AG04450 (cell line): ENCODE data around the gene LCE3C. TPM values are rescaled to one million over a fixed set of nuclear protein-coding genes. Genes with fewer than 3 reads are reported as not detected.

Source experiments
- CTCF ChIA-PET: fragments of 300-600, 350-600 bp; formaldehyde crosslinking; extraction: SDS; loops from one replicate; lab custom pipeline; 2022; ENCODE audit warnings: antibody characterized with exemption, inconsistent platforms; lab: Charles Lee
- POLR2A ChIA-PET: fragments of 350-600 bp; formaldehyde crosslinking; extraction: SDS; loops from one replicate; lab custom pipeline; 2021; ENCODE audit warnings: antibody characterized with exemption, inconsistent platforms; lab: Yijun Ruan, JAX
- DNase-seq: peaks from one replicate; pipeline ENCODE4 v3.0.0-alpha.2; 2011; ENCODE audit warnings: low read depth, low spot score
- H3K27ac ChIP-seq: one replicate; pipeline ENCODE4 v1.5.1; 2012; ENCODE audit warnings: low read depth, low read length, control low read depth
- H3K27me3 ChIP-seq: one replicate; pipeline ENCODE4 v1.6.0; 2012; ENCODE audit warnings: low read length; ENCODE audit not compliant: control insufficient read depth, insufficient read depth
- H3K4me3 ChIP-seq: 2 replicates; pipeline ENCODE4 v1.5.1; 2011; ENCODE audit warnings: mild to moderate bottlenecking, low read depth, low read length, control low read depth
- H3K9me3 ChIP-seq: 2 replicates; pipeline ENCODE4 v1.5.1; 2012; ENCODE audit warnings: low read length; ENCODE audit not compliant: control insufficient read depth, insufficient read depth
- CTCF ChIP-seq: IDR thresholded peaks from 2 replicates; pipeline ENCODE4 v1.5.1; 2011; ENCODE audit warnings: low read depth, low read length, control low read depth, inconsistent platforms
- polyA plus RNA-seq: library from polyadenylated mRNA; depleted of rRNA; stranded (reverse); fragments of >200 nt; gene quantifications from 2 replicates; pipeline ENCODE4 v1.2.3, GENCODE V29; 2011

Gene LCE3C
- polyA plus RNA-seq, 1 experiment = not detected

DNA sequence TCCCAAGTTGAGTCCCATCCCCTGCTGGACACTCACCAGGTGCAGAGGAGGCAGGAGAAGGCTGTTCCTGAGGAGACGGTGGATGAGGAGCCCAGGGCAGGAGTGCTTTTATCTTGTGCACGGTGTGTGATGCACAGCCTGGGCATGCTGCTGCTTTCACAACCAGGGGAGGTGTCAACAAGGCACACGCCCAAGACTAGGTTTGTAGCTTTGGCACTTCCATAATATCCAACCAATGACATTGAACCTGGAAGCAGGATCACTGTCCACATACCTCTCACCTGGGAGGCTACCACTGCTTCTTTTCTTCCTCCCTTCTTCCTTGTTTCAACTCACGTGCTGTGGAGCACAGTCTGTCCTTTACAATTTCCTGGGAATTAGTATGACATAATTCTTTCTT lies 19.6 kb upstream of the LCE3C start, which contains the start of gene LCE3D:
Gene LCE3D, minus strand, starts transcription at position 84 of the 400 bp plus-strand sequence. CDS start 580 bp downstream, outside the sequence.
- Histone ChIP-seq H3K9me3 (peaks cover 26% of the 10 kb centered on the region), H3K27me3 (no peaks in the 10 kb centered on the region), H3K27ac (no peak within 1 kb of the TSS), H3K4me3 (no peak within 1 kb of the TSS)
- DNase-seq = no peak
- TF ChIP-seq CTCF = no peak
- CTCF ChIA-PET = no interaction called here
- POLR2A ChIA-PET = no interaction called here

- H3K27ac ChIP-seq = no peak overlapping the region
- H3K27me3 ChIP-seq = no peaks in the 10 kb centered on the region
- H3K4me3 ChIP-seq = no peak overlapping the region
- H3K9me3 ChIP-seq = peaks cover 26% of the 10 kb centered on the region
- DNase-seq = no peak
- ChIA-PET CTCF (no interaction called here), POLR2A (no interaction called here)
- TF ChIP-seq CTCF = no peak
These were observed 17.4 kb upstream of the LCE3C start for GRCh38 chr1:152582647-152583046.

GRCh38 chr1:152585586-152585985 lies 14.4 kb upstream of the LCE3C start:
- DNase-seq = no peak
- Histone ChIP-seq H3K4me3 (no peak overlapping the region), H3K27ac (no peak overlapping the region), H3K27me3 (no peaks in the 10 kb centered on the region), H3K9me3 (peaks cover 11% of the 10 kb centered on the region)
- TF ChIP-seq CTCF = no peak
- CTCF ChIA-PET = no interaction called here
- POLR2A ChIA-PET = no interaction called here

DNA sequence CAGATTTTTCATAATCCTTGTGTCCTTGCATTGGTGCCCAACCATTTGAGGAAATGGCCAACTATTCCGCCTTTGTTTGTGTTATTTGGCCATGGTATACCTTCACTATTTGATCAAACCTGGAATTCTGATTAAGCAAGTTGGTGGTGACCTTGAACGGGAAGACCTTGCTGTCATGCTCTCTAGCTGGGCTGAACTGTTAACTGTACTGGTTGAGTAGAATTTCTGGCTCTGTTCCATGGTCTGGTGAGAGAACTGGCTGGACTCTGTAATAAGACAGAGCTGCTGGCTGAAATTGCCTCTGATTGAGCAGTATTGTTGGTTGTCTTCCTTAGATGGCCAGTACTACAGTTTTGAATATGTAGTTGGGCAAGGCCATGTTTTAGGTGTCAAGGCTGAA lies 3.0 kb upstream of the LCE3C start:
- no peak for DNase-seq

DNA sequence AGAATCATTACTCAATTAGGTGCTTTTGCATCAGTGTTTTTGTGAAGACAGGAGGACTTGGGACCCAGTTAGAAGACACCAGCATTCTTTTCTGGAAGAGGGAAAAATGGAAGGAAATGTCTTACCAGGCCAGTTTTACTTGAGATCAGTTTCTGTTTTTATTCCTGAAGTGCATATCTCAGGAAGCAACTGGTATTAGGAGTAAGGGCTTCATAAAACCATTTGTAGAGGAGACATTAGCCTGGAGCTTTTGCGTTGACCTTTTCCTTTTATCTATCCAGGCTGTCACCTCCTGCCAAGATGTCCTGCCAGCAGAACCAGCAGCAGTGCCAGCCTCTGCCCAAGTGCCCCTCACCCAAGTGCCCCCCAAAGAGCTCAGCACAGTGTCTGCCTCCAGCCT lies 13.5 kb downstream of the LCE3C start, which contains the start of gene LCE3B:
Gene LCE3B, plus strand, starts transcription at position 301 of the 400 bp plus-strand sequence. Its CDS starts 0 bp downstream, at position 301.
- no peak for DNase-seq
- Histone ChIP-seq H3K27ac (no peak within 1 kb of the TSS), H3K27me3 (no peaks in the 10 kb centered on the region), H3K4me3 (no peak within 1 kb of the TSS), H3K9me3 (peaks cover 12% of the 10 kb centered on the region)
- CTCF ChIA-PET = no interaction called here
- POLR2A ChIA-PET = no interaction called here
- TF ChIP-seq CTCF = no peak

More for the DNA sequence above, 3.0 kb upstream of the LCE3C start:
- POLR2A ChIA-PET = no interaction called here
- no peak for TF ChIP-seq CTCF
- Histone ChIP-seq H3K27me3 (no peaks in the 10 kb centered on the region), H3K9me3 (peaks cover 21% of the 10 kb centered on the region), H3K27ac (no peak overlapping the region), H3K4me3 (no peak overlapping the region)
- CTCF ChIA-PET = no interaction called here
